Measurements from ENCODE around the gene JADE2. TPM values are rescaled to one million over a fixed set of nuclear protein-coding genes. Genes with fewer than 3 reads are reported as not detected.

JADE2 gene
- total RNA-seq, 1 experiment from 2014 or later = 18.4 TPM

GRCh38 chr5:134491841-134492442 lies 33.5 kb upstream of the JADE2 start:
- CTCF ChIA-PET = interaction anchor here (0.5 kb wide), 1 partner anchor 34 kb away, joined by 3 read pairs; no protein-coding TSS in a partner anchor
- BruUV-seq (replicated peaks) = no TSS peak
- H3K36me3 ChIP-seq (ENCODE audit: insufficient read depth, low read length, poor library complexity, severe bottlenecking) = no peaks in the 10 kb centered on the region

GRCh38 chr5:134492568-134492967 lies 32.9 kb upstream of the JADE2 start:
- no peak for DNase-seq (ENCODE audit: low spot score)
- TF ChIP-seq CTCF (conservative IDR thresholded peaks at IDR 0.05; ENCODE audit: low read depth, low read length) (no peak), EZH2 (IDR thresholded peaks at IDR 0.05; ENCODE audit: borderline replicate concordance, low read depth, low read length, poor library complexity, severe bottlenecking) (no peak)
- intact Hi-C loops (cut with micrococcal nuclease; ENCODE audit: unreplicated experiment) = no loop called here
- BruUV-seq (replicated peaks) = no TSS peak
- CTCF ChIA-PET = interaction anchor here (0.5 kb wide), 1 partner anchor 34 kb away, joined by 3 read pairs; no protein-coding TSS in a partner anchor
- Histone ChIP-seq H3K36me3 (ENCODE audit: insufficient read depth, low read length, poor library complexity, severe bottlenecking) (no peaks in the 10 kb centered on the region), H3K4me1 (ENCODE audit: insufficient read depth, low read length, poor library complexity, severe bottlenecking) (no peaks in the 10 kb centered on the region), H3K27ac (ENCODE audit: low read depth, low read length, poor library complexity, severe bottlenecking) (no peak overlapping the region), H3K27me3 (replicated peaks; ENCODE audit: insufficient read depth, low read depth, low read length, poor library complexity) (no peaks in the 10 kb centered on the region), H3K9me3 (ENCODE audit: low read depth, low read length, poor library complexity, severe bottlenecking) (no peaks in the 10 kb centered on the region), H3K4me3 (ENCODE audit: low read depth, low read length, poor library complexity, severe bottlenecking) (no peak overlapping the region)
- POLR2A ChIA-PET (ENCODE audit: low non-redundant PET) = no interaction called here

More at GRCh38 chr5:134491841-134492442, 33.5 kb upstream of the JADE2 start:
- DNase-seq (ENCODE audit: low spot score) = no peak
- Histone ChIP-seq H3K27ac (ENCODE audit: low read depth, low read length, poor library complexity, severe bottlenecking) (no peak overlapping the region), H3K9me3 (ENCODE audit: low read depth, low read length, poor library complexity, severe bottlenecking) (no peaks in the 10 kb centered on the region), H3K27me3 (replicated peaks; ENCODE audit: insufficient read depth, low read depth, low read length, poor library complexity) (no peaks in the 10 kb centered on the region), H3K4me1 (ENCODE audit: insufficient read depth, low read length, poor library complexity, severe bottlenecking) (no peaks in the 10 kb centered on the region), H3K4me3 (ENCODE audit: low read depth, low read length, poor library complexity, severe bottlenecking) (no peak overlapping the region)
- TF ChIP-seq EZH2 (IDR thresholded peaks at IDR 0.05; ENCODE audit: borderline replicate concordance, low read depth, low read length, poor library complexity, severe bottlenecking) = no peak
- TF ChIP-seq CTCF (conservative IDR thresholded peaks at IDR 0.05; ENCODE audit: low read depth, low read length) = no peak
- POLR2A ChIA-PET (ENCODE audit: low non-redundant PET) = no interaction called here
- intact Hi-C loops (cut with micrococcal nuclease; ENCODE audit: unreplicated experiment) = no loop called here

GRCh38 chr5:134493461-134494055 lies 31.9 kb upstream of the JADE2 start:
- no TSS peak for BruUV-seq (replicated peaks)

More at GRCh38 chr5:134493461-134494055, 31.9 kb upstream of the JADE2 start:
- CTCF ChIA-PET = no interaction called here
- Histone ChIP-seq H3K27me3 (replicated peaks; ENCODE audit: insufficient read depth, low read depth, low read length, poor library complexity) (no peaks in the 10 kb centered on the region), H3K27ac (ENCODE audit: low read depth, low read length, poor library complexity, severe bottlenecking) (no peak overlapping the region), H3K4me3 (ENCODE audit: low read depth, low read length, poor library complexity, severe bottlenecking) (no peak overlapping the region), H3K4me1 (ENCODE audit: insufficient read depth, low read length, poor library complexity, severe bottlenecking) (no peaks in the 10 kb centered on the region), H3K9me3 (ENCODE audit: low read depth, low read length, poor library complexity, severe bottlenecking) (no peaks in the 10 kb centered on the region), H3K36me3 (ENCODE audit: insufficient read depth, low read length, poor library complexity, severe bottlenecking) (no peaks in the 10 kb centered on the region)
- TF ChIP-seq EZH2 (IDR thresholded peaks at IDR 0.05; ENCODE audit: borderline replicate concordance, low read depth, low read length, poor library complexity, severe bottlenecking) (no peak), CTCF (conservative IDR thresholded peaks at IDR 0.05; ENCODE audit: low read depth, low read length) (no peak)
- POLR2A ChIA-PET (ENCODE audit: low non-redundant PET) = no interaction called here
- no peak for DNase-seq (ENCODE audit: low spot score)
- intact Hi-C loops (cut with micrococcal nuclease; ENCODE audit: unreplicated experiment) = no loop called here

All from A673 (cell line).